ENCODE data around the gene IL13. TPM values are rescaled to one million over a fixed set of nuclear protein-coding genes. Genes with fewer than 3 reads are reported as not detected.

The IL13 gene
- total RNA-seq, 2 experiments from 2014 or later = 1.4 to 1.6 TPM

DNA sequence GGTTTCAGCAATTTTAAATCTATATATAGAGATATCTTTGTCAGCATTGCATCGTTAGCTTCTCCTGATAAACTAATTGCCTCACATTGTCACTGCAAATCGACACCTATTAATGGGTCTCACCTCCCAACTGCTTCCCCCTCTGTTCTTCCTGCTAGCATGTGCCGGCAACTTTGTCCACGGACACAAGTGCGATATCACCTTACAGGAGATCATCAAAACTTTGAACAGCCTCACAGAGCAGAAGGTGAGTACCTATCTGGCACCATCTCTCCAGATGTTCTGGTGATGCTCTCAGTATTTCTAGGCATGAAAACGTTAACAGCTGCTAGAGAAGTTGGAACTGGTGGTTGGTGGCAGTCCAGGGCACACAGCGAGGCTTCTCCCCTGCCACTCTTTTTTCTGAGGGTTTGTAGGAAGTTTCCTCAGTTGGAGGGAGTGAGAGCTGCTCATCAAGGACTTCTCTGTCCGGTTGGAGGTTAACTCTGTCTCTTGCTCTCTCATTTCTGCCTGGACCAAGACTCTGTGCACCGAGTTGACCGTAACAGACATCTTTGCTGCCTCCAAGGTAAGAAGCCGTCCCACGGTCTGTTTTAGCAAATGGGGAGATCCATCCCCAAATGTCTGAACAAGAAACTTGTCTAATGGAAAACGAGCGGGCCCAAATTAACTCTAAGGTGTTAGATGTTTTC lies 16.1 kb downstream of the IL13 start, which contains the start of gene IL4:
Gene IL4 (plus strand): TSS at position 51 of the 692 bp plus-strand sequence. CDS start 62 bp downstream, at position 113.
- H3K27me3 Mint-ChIP-seq (ENCODE audit: low read depth) = no peaks in the 10 kb centered on the region
- H3K4me1 Mint-ChIP-seq (ENCODE audit: low read depth) = peaks cover 41% of the 10 kb centered on the region
- CTCF ChIA-PET = interaction anchor here (0.7 to 2.8 kb wide), 13 partner anchors 11 to 209 kb away, joined by 3 to 10 read pairs (median 3); partner anchors contain the start of gene IL13
- no peaks in the 10 kb centered on the region for H3K36me3 Mint-ChIP-seq (ENCODE audit: low read depth)
- no peak for ATAC-seq
- peak within 1 kb of the TSS; percentile 79 for H3K27ac Mint-ChIP-seq
- H3K4me3 Mint-ChIP-seq = no peak within 1 kb of the TSS
- no peaks in the 10 kb centered on the region for H3K9me3 Mint-ChIP-seq (ENCODE audit: insufficient read depth)
- no peak for DNase-seq
- POLR2A ChIA-PET = interaction anchor here (0.8 to 1.0 kb wide), 2 partner anchors 11 to 33 kb away, joined by 3 to 4 read pairs; no protein-coding TSS in a partner anchor

DNA sequence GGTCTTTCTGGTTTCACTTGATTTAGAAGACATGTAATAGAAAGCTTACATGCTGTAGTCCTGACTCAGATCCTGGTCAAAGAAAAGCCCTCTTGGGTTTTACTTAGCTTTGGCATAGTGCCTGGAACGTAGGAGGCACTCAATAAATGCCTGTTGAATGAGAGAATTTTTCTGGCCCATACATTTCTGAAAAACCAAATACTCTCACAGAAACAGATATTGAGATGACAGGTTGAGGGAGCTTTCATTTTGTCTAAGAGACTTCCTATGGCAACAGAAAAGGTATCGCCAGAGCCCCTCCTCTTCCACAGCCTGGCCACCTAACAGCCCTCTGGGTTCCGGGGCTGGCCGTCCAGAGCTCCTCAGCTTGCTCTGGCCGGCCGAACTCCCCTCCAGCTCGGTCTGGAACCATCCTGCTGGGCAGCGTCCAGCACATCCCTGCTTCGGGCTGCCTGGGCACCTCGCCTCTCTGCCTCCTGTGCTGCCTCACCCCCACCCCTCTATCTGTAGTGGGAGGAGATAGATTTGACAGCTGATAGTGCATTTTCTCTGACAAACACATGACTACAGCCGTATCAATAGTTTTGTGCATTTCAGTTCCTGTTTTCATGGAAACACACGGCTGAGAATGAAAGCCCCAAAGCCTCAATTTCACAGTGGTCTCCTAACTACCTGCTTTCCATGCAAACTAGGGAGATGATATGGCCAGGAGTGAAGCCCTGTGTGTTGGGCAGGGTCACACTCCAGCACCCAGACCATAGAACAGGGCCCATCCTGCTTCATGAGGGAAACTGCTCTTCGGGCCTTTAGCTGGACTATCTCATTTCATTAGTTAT lies 16.9 kb downstream of the IL13 start:
- H3K4me3 Mint-ChIP-seq = peak overlapping the region; percentile 35
- H3K27me3 Mint-ChIP-seq (ENCODE audit: low read depth) = no peaks in the 10 kb centered on the region
- DNase-seq (no peak), ATAC-seq (peak; percentile 38)
- no peaks in the 10 kb centered on the region for H3K36me3 Mint-ChIP-seq (ENCODE audit: low read depth)
- CTCF ChIA-PET = interaction anchor here (0.7 to 2.8 kb wide), 11 partner anchors 12 to 153 kb away, joined by 3 to 10 read pairs (median 4); partner anchors contain the start of gene IL13
- H3K4me1 Mint-ChIP-seq (ENCODE audit: low read depth) = peaks cover 41% of the 10 kb centered on the region
- POLR2A ChIA-PET = interaction anchor here (0.7 to 1.0 kb wide), 3 partner anchors 10 to 58 kb away, joined by 3 to 4 read pairs (median 4); no protein-coding TSS in a partner anchor
- peak overlapping the region; percentile 79 for H3K27ac Mint-ChIP-seq
- no peaks in the 10 kb centered on the region for H3K9me3 Mint-ChIP-seq (ENCODE audit: insufficient read depth)

DNA sequence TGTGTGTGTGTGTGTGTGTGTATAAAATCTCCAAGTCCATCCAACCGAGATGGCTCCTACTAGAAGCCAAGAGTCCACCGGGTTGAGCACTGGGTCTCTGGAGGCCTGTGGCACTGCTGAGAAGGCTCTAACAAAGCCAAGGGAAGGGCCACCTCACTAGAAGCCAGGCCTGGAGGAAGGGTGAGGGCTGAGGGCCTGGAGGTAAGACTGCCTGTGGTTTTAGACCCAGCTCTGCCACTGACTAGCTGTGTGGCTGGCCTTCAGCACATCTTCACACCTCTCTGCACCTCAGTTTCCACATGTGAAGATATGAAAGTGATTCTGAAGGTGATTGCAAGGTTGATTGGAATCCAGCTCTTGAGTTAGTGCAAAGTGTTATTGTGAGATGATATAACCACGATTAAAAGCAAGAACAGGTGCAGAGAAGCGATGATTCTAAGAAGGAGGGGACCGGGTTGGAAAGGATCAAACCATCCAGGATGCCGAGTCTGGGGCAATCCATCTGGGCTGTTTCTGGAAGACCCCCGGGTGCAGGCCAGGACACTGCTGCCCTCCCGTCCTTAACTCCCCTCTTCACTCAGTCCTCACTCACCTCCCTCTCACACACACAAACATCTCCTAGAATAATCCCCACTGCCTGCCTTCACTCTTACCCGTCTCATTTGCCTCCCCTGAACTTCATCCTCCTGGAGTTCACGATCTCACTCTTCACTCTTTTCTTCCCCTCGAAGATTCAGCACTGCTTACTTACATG lies 18.1 kb downstream of the IL13 start:
- no peaks in the 10 kb centered on the region for H3K27me3 Mint-ChIP-seq (ENCODE audit: low read depth)
- no peak overlapping the region for H3K4me3 Mint-ChIP-seq
- ChIA-PET CTCF (interaction anchor here (1.1 to 2.8 kb wide), 4 partner anchors 14 to 144 kb away, joined by 4 to 10 read pairs (median 4); no protein-coding TSS in a partner anchor), POLR2A (no interaction called here)
- peak; percentile 27 for ATAC-seq
- no peaks in the 10 kb centered on the region for H3K9me3 Mint-ChIP-seq (ENCODE audit: insufficient read depth)
- no peaks in the 10 kb centered on the region for H3K36me3 Mint-ChIP-seq (ENCODE audit: low read depth)
- H3K27ac Mint-ChIP-seq = peak overlapping the region; percentile 79
- DNase-seq = no peak
- peaks cover 41% of the 10 kb centered on the region for H3K4me1 Mint-ChIP-seq (ENCODE audit: low read depth)

DNA sequence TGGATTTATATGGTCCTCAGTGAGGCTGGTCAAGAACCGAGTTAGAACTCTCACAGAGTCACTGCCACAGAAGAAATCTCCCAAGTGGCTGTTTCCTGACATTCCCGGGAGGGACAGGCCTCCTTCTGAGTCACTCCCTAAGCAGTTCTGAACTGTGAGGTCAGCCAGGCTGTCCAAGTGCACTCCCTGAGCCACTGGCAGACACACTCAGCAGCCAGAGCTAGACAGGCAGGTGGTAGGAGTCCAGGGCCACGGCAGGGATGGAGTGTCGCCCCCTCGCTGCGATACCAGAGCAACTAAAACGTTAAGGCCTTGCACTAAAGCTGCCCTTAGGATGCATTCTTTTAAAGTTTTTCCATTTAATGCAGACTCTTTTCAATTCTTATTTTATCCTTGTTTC lies 19.2 kb downstream of the IL13 start:
- H3K36me3 Mint-ChIP-seq (ENCODE audit: low read depth) = no peaks in the 10 kb centered on the region
- ChIA-PET POLR2A (no interaction called here), CTCF (interaction anchor here (1.1 kb wide), 1 partner anchor 13 kb away, joined by 4 read pairs; no protein-coding TSS in a partner anchor)
- no peaks in the 10 kb centered on the region for H3K27me3 Mint-ChIP-seq (ENCODE audit: low read depth)
- ATAC-seq (no peak), DNase-seq (no peak)
- no peak overlapping the region for H3K4me3 Mint-ChIP-seq
- H3K27ac Mint-ChIP-seq = no peak overlapping the region
- H3K9me3 Mint-ChIP-seq (ENCODE audit: insufficient read depth) = no peaks in the 10 kb centered on the region
- H3K4me1 Mint-ChIP-seq (ENCODE audit: low read depth) = peaks cover 41% of the 10 kb centered on the region

DNA sequence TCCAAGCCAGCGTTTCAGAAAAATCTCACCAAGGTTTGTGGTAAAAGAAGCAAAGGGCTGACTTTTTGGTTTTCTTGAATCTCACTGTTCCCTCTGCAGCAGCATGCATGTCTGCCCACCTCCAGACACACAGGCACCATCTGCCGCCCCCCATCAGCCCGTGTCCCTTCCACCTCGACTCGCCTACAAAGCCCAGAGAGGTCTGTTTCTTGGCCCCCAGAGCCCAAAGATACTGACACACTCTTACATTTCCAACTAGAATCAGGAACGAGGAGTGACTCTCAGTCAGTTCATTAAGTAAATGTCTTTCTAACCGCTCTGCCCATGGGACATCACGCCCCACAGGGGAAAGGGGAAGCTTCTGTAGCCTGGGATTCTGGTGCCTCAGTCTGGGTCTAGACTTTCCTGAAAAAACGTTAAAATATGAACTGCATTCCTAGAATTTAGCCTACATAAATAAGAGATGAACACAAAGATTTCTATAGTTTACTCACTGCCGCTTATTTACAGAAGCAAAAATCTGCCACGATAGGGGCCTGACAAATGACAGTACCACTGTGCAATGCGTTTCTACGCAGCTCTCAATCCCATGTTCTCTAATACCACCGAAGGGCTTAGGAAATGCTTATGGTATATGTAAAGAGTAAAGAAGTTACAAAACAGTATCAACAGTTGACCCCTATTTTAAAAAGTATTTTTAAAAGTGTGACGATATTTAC lies 19.9 kb downstream of the IL13 start:
- Mint-ChIP-seq H3K36me3 (ENCODE audit: low read depth) (no peaks in the 10 kb centered on the region), H3K4me3 (no peak overlapping the region), H3K27me3 (ENCODE audit: low read depth) (no peaks in the 10 kb centered on the region), H3K27ac (no peak overlapping the region), H3K4me1 (ENCODE audit: low read depth) (peaks cover 41% of the 10 kb centered on the region), H3K9me3 (ENCODE audit: insufficient read depth) (no peaks in the 10 kb centered on the region)
- ChIA-PET POLR2A (no interaction called here), CTCF (interaction anchor here (0.8 kb wide), 1 partner anchor 22 kb away, joined by 4 read pairs; no protein-coding TSS in a partner anchor)
- DNase-seq (no peak), ATAC-seq (no peak)

DNA sequence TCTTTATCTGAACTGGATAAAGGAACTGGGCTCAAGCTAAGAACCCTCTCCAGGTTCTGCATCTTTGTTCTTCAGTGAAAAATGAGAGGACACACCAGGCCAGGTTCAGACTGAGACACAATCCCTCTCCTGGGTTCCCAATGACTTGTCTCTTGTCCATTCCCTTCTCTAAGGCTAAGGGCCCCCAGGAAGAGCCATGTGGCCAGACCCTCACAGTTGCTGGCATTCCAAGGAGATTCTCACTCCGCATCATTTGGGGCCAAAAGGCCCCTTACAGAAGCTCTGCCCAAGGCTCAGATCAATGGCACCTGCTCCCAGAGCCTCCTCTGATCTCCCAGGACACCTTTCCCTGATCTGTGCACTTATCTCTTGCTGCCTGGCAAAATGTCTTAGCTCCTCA lies 20.8 kb downstream of the IL13 start:
- no peaks in the 10 kb centered on the region for H3K27me3 Mint-ChIP-seq (ENCODE audit: low read depth)
- H3K36me3 Mint-ChIP-seq (ENCODE audit: low read depth) = no peaks in the 10 kb centered on the region
- H3K9me3 Mint-ChIP-seq (ENCODE audit: insufficient read depth) = no peaks in the 10 kb centered on the region
- CTCF ChIA-PET = interaction anchor here (0.8 kb wide), 1 partner anchor 21 kb away, joined by 4 read pairs; no protein-coding TSS in a partner anchor
- peak; percentile 16 for DNase-seq
- H3K27ac Mint-ChIP-seq = no peak overlapping the region
- H3K4me3 Mint-ChIP-seq = no peak overlapping the region
- POLR2A ChIA-PET = interaction anchor here (1.1 kb wide), 2 partner anchors 9 to 188 kb away, joined by 3 to 4 read pairs; partner anchors contain the start of gene IRF1
- ATAC-seq = no peak
- H3K4me1 Mint-ChIP-seq (ENCODE audit: low read depth) = peaks cover 35% of the 10 kb centered on the region

DNA sequence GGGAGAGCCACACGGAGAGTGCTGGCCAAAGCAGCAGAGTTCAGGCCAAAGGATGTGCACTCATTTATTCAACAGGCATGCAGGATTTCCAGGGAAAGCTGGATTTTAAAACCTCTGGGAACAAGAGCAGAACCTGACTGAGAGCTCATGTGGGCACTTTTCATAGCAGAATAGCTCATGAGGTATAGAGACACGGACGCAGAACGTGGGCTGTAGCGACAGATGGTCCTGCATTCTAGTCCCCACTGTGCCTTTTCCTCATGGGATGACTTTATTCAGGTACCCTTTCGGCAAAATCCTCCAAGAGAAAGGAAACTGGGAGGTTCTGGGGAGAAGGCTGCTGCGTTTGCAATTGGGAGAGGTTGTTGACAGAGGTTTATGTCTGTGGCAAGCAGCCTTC lies 21.2 kb downstream of the IL13 start:
- DNase-seq (peak; percentile 12), ATAC-seq (no peak)
- Mint-ChIP-seq H3K4me3 (no peak overlapping the region), H3K27ac (no peak overlapping the region), H3K4me1 (ENCODE audit: low read depth) (peaks cover 31% of the 10 kb centered on the region), H3K9me3 (ENCODE audit: insufficient read depth) (no peaks in the 10 kb centered on the region), H3K27me3 (ENCODE audit: low read depth) (no peaks in the 10 kb centered on the region), H3K36me3 (ENCODE audit: low read depth) (no peaks in the 10 kb centered on the region)
- ChIA-PET POLR2A (interaction anchor here (1.1 kb wide), 2 partner anchors 9 to 189 kb away, joined by 3 to 4 read pairs; partner anchors contain the start of gene IRF1), CTCF (no interaction called here)

DNA sequence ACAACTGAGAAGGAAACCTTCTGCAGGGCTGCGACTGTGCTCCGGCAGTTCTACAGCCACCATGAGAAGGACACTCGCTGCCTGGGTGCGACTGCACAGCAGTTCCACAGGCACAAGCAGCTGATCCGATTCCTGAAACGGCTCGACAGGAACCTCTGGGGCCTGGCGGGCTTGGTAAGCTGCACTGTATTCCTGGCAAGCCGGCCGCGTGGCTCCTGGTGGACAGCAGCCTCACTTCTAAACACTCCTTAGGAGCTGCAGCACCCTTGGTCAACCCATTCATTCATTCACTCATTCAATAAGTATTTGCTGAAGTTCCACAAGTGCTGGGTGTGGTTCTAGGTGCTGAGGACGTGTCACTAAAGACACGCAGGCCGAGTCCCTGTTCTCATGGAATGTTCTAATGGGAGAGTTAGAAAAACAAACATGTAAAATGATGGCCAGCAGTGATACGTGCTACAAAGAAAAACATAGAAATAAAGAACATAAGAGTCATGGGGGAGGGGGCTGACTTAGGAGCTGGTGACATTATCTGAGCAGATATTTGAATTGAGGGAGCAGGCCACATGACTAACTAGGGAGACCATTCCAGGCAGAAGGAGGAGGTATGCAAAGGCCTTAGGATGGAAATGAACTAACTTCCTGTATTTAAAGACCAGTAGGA lies 21.9 kb downstream of the IL13 start:
- no peaks in the 10 kb centered on the region for H3K36me3 Mint-ChIP-seq (ENCODE audit: low read depth)
- ATAC-seq (no peak), DNase-seq (peak; percentile 10)
- POLR2A ChIA-PET = no interaction called here
- no peaks in the 10 kb centered on the region for H3K27me3 Mint-ChIP-seq (ENCODE audit: low read depth)
- H3K4me1 Mint-ChIP-seq (ENCODE audit: low read depth) = peaks cover 31% of the 10 kb centered on the region
- CTCF ChIA-PET = no interaction called here
- peak overlapping the region; percentile 23 for H3K27ac Mint-ChIP-seq
- no peaks in the 10 kb centered on the region for H3K9me3 Mint-ChIP-seq (ENCODE audit: insufficient read depth)
- no peak overlapping the region for H3K4me3 Mint-ChIP-seq

DNA sequence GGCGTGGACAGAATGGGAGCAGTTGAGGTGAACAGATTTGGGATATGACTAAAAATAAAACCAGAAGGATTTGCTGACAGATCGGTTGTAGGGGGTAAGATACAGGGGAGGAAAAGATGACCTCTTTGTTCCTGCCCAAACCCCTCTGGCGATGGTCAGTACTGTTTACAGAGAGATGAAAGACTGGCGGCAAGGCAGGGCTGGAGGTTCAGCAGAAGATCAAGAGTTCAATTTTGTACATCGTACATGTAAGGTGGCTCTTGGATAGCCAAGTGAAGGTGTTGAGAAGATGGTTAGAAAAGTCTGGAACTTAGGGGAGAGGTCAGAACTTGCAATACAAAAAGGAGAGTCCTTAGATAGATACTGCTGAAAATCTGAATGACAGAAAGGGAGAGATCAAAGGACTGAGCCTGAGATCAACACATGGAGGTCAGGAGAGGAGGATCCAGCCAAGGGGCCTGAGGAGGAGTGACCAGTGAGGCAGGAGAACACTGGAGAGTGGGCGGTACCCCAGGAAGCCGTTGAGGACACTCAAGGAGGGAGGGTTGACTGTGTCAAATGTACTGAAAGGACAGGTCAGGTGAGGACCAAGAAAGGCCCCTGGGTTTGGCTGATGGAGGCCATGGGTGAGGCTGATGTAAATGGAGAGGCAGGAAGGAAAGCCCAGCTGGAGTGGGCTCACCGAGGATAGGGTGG lies 23.0 kb downstream of the IL13 start:
- Mint-ChIP-seq H3K4me1 (ENCODE audit: low read depth) (peaks cover 31% of the 10 kb centered on the region), H3K36me3 (ENCODE audit: low read depth) (no peaks in the 10 kb centered on the region), H3K9me3 (ENCODE audit: insufficient read depth) (no peaks in the 10 kb centered on the region), H3K4me3 (no peak overlapping the region), H3K27ac (no peak overlapping the region), H3K27me3 (ENCODE audit: low read depth) (no peaks in the 10 kb centered on the region)
- DNase-seq (peak; percentile 13), ATAC-seq (no peak)
- ChIA-PET POLR2A (no interaction called here), CTCF (no interaction called here)

DNA sequence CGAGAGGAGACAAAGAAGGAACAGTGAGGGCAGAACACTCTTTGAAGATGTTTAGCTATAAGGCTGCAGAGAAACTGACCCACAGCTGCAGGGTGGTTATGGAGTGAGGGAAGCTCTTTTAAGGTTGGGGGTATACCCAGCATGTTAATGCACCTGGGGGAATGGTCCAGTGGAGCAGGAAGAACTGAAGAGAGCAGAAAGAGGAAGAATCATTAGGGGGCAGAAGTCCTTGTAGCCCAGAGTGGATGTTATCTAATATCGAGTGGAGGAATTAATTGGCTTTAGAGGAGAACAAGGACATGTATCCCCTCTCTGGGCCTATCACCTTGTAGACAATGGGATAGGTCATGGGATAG lies 23.5 kb downstream of the IL13 start:
- H3K4me1 Mint-ChIP-seq (ENCODE audit: low read depth) = peaks cover 30% of the 10 kb centered on the region
- ChIA-PET CTCF (no interaction called here), POLR2A (no interaction called here)
- H3K9me3 Mint-ChIP-seq (ENCODE audit: insufficient read depth) = no peaks in the 10 kb centered on the region
- peak; percentile 14 for DNase-seq
- no peaks in the 10 kb centered on the region for H3K27me3 Mint-ChIP-seq (ENCODE audit: low read depth)
- ATAC-seq = no peak
- no peak overlapping the region for H3K27ac Mint-ChIP-seq
- H3K36me3 Mint-ChIP-seq (ENCODE audit: low read depth) = no peaks in the 10 kb centered on the region
- H3K4me3 Mint-ChIP-seq = no peak overlapping the region
